NB4 (cell line): ENCODE results near the gene GNA12.

Experiments
- CTCF ChIP-seq: IDR thresholded peaks from one replicate; pipeline ENCODE4 v1.5.1; 2012; ENCODE audit warnings: low read depth, low read length
- MAX ChIP-seq: IDR thresholded peaks from 2 replicates; pipeline ENCODE4 v1.6.1; 2011; ENCODE audit warnings: low read depth, low read length
- POLR2A ChIP-seq: IDR thresholded peaks from 2 replicates; pipeline ENCODE4 v1.6.1; 2011; ENCODE audit warnings: mild to moderate bottlenecking; ENCODE audit not compliant: insufficient read length; ENCODE audit errors: extremely low read depth

DNA sequence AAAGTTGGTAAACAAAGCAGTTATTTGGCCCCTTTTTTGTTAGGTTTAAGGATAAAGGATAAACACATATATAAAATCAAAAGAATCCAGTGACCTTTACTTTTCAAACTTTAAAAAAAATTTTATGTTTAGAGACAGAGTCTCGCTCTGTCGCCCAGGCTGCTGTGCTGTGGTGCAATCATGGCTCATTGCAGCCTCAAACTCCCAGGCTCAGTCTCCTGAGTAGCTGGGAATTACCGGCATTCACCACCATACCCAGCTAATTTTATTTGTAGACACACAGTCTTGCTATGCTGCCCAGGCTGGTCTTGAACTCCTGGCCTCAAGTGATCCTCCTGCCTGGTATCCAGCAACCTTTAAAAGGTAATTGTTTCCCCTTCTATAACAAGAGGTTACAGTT lies 31.3 kb downstream of the GNA12 start:
- TF ChIP-seq MAX (no peak), CTCF (no peak), POLR2A (no peak)
